ENCODE measurements around the gene TGFB2.
A peak's percentile ranks its signal among the peaks of the same experiment; 100 is the strongest.

Gene TGFB2

DNA sequence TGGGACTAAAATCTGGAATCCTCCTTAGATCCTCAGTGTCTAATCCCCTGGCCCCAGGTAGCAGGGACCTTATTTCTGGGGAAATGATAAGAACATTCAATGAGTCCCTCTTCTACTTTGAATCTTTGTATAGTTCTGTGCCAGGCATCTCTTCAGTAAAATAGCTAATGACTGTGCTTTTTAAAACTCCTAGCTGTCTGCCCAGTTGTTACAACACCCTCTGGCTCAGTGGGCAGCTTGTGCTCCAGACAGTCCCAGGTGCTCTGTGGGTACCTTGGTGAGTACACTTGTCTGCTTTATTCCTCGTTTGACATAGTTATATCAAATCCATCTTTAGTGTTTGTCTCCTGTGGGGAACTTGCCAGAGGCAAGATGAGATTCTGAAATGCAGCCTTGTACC, 18.0 kb downstream of the TGFB2 start:
- no peak for DNase-seq

- no peak for DNase-seq
Measured at GRCh38 chr1:218364028-218364710, 19.0 kb downstream of the TGFB2 start.

DNA sequence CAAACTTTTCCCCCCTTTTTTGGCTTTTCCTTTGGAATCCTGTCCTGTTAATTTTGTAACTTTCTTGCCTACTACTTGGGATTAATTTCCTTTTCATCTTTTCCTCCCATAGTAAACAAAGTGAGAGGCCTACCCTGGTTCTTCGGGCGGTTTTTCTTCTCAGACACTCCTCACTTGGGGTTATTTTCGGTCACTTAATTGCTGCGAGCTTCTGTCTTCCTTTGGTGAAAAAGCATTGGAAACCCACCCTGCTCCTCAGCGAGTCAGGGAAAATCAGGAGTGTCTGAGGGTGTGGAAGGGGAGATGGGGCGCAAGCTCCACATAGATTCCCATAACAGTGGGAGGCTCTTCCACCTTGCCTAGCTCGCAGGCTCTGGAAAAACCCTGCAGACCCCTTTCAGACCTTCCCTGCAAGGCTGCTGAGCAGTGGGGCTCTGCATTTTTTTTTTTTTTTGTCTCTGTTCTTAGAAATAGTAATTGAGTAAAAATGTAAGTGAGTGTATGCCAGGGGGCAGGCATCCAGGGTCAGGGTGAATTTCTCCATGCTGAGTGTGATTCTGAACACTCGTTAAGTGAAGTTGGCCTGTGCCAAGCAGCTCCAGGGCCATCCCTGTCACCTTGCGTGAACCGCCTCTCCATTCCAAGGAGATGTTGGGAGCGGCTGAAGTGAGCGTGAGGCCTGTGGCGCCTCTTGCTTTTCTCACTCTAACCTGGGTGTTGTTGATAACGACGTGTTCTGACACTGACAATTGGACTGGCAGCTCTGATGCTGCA, 20.3 kb downstream of the TGFB2 start:
- DNase-seq: no peak

DNA sequence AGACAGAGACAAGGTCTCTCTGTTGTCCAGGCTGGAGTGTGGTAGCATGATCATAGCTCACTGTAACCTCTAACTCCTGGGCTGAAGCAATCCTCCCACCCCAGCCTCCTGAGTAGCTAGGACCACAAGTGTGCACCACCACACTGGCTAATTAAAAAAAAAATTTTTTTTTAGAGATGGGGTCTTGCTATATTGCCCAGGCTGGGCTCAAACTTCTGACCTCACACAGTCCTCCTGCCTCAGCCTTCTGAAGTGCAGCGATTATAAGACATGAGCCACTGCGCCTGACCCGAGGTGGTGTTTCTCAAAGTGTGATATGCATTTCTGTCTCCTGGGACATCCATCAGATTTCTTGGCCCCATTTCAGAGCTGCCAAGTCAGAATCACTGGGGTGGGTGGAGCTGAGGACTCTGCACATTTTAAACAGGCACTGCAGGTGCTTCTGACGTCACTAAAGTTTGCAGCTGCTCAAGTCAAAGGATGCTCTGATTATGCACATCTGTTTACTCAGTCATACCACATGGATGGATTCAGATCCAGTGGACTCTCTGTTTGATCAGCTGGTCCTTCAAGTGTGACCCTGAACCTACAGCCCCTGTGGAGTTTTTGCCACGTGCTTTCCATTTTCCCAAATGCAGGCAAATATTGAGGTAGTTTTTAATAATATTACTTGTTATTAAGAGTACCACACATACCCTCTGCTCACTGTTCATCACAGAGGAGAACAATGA, 21.4 kb downstream of the TGFB2 start:
- DNase-seq: no peak

GRCh38 chr1:218367118-218367517, 22.0 kb downstream of the TGFB2 start:
- DNase-seq: no peak

DNA sequence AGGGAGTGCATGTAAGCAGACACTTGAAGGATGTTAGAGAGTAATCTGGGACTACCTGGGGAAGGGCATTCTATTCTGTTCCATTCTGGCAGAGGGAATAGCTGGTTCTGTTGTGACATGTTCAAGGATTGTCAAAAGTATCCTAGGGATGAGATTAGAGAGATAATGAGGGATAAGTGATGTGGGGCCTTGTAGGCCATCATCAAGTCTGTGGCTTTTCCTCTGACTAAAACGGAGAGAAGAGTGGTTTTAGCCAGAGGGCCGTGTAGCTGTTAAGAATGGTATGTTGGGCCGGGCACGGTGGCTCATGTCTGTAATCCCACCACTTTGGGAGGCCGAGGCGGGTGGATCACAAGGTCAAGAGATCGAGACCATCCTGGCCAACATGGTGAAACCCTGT, 23.6 kb downstream of the TGFB2 start:
- no peak for DNase-seq

DNA sequence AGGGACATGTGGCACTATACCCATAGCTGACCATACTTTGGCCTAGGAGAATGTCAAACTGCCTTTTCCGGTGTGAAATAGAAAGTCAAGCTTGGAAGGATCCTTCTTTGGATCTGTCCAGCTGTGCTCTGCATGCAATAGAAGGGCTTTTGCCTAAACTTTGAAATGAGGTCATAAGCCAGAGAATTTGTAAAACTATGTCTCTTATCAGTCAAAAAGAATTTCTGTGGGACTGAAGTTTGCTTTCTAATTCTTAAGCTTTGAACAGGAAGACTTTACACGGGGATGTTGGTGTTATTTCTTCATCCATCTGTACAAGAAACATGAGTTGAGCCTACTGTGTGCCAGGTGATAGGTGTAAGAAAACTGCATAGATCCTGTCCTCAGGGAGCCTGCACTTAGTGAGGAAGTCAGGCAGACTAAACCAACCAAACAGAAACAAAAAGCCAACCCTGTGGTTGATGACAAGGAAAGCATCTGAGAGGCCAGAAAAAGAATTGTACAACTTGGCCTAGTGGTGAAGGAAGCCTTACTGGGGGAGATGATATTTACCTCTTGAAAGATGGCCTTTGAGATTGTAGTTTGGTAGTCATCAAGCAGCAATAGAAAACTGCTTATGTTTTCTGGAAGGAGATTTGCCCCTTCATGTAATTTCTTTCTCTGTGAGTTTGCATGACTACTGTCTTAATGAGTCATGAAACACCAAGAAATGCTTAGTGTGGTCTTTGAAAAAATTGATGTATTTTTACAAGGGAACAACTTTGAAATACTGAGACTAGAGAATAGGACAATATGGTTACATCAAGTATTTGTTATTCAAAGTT, 24.8 kb downstream of the TGFB2 start:
- DNase-seq: no peak

GRCh38 chr1:218371927-218372672, 27.0 kb downstream of the TGFB2 start:
- no peak for DNase-seq

DNA sequence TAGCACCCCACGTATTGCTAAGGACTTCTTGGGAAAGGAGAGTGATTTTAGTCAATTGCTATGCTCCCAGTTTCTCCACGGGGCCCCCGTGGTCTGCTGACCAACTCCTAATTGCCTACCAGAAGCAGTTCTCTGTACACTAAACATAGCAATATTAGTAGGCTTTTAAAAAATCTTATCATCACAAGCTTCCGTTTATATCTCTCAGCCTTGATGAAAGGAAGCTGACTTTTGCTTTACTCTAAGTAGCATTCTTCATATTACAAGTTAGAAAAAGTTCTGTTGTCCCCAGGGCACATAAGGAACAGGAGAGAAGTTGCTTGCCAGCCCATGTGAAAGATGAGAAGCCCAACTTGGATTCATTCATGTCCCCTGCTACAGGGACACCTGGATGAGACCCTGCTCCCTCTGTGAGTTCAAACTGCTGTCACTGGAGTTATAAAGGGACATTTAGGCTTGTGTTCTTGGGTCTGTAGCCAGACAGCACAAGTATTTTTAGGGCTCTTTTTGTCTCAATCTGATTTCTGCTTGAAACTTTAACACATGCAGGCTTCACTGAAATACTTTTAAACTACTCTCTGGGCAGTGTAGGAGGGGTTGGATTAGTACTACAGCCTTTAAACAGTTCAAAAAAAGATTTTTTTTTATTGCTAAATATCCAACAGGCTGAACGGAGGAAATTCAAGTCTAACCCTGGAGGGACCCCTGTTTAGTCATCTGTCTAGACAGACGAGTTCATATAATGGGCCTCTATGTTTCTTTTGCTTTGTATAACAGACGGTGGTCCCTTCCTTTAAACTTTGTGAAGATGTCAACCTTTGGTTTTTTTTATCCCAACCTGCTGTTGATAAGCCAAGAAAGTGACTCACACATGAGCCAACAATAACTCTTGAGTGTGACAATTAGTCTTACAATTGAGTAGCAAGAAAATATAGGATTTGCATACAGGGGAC, 29.5 kb downstream of the TGFB2 start:
- no peak for DNase-seq

GRCh38 chr1:218376722-218377121, 31.6 kb downstream of the TGFB2 start:
- DNase-seq: no peak

DNA sequence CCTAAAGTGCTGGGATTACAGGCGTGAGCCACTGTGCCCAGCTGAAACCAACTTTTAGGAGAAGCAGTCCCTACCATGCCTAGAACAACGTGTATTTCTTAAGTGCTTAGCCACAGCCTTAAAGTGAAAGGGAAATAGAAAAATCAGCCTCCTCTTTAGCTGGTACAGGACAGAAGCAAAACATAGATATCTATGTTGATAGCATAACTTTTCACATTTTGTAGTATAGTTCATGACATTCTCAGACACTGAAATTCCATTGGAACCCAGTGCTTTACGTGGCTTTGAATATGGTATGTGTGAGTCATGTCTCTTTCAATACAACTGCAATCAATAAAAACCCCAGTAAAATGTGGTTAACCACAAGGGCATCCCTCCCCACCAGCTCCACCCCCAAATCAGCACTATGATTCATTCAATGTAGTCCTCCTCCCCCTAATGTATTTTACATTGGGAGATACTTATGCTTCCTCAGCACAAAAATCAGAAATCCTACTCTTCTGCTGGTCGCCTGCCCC, 32.1 kb downstream of the TGFB2 start:
- DNase-seq: peak; percentile 68

GRCh38 chr1:218380125-218380977, 35.2 kb downstream of the TGFB2 start:
- no peak for DNase-seq

- no peak for DNase-seq
Measured at GRCh38 chr1:218382261-218382660, 37.1 kb downstream of the TGFB2 start.

GRCh38 chr1:218383051-218383450, 37.9 kb downstream of the TGFB2 start:
- DNase-seq: no peak

DNA sequence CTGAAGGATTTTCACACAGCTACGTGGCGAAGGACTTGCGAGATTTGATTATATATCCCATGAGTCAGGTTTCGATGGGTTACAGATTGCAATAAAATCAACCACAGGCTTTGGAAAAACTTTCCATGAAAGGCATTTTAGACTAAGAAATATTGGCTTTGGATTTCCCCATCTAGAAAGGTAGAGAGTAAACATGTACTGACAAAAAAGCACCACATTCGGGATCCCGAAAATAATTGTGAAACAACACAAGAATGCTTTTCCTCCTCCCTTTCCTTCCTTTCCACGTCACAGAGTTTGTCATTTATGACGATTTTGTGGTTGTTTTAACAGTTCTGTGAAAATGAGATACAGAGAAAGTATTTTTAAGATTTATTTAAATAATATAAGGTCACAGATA, 38.5 kb downstream of the TGFB2 start:
- DNase-seq: no peak

DNA sequence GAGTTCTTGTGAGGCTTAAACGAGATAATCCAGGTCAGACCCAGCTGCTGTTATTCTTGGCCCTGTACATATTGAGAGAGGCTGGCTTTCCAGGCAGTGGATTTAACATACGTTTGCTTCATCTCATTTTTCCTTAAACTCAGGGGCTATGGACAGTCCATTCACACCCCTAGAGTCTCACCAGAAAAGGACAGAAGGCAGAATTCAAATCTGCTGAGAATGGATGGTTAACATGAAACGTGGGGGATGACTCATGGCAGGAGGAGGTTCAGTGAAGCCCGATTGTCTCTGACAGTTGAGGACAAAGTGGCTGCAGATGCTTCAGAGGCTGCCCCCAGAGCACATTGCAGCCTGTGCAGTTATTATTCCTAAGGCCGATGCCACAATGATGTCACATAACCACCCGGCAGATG, 39.5 kb downstream of the TGFB2 start:
- no peak for DNase-seq

DNA sequence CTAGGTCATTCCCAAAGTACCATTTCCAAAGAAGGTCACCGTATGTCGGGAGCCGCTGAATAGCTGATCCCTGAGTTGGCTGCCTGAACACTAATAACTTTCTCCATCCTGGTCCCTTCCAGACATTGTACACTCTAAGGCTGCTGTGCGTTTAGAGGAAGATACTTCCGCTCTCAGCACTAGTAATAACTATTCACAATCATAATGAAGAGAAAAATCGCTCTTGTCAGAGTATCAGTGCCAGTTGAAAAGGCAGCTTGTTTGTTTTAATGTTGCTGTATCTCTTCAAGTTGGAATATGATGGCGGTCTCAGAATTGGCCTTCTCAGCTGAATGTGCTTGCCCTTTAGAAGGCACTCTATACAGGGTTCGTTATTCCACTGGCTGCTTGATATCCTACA, 43.5 kb downstream of the TGFB2 start:
- DNase-seq: no peak

- no peak for DNase-seq
Measured at GRCh38 chr1:218390618-218391017, 45.5 kb downstream of the TGFB2 start.

DNA sequence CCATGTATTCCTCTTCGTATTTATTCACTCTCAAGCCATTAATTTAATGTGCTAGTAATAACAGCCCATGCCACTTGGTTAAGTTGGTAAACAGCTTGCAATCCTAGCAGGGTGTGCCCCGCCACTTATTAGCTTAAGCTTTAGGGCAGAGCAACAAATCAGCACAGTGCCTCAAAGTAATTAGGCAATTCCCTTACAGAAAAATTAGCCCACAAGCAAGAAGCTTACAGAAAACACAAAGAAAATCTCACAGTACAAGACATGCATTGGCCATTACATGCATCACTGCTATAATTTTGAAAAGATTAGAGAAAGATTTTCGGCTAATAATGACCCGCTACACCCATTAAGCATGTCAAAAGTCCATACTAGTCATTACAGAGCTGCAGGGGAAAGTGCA, 47.6 kb downstream of the TGFB2 start:
- no peak for DNase-seq

GRCh38 chr1:218394416-218394815, 49.3 kb downstream of the TGFB2 start:
- DNase-seq: no peak
